HG03139 (cell line): Measurements from ENCODE around the gene P2RY14.

Source experiments
- ATAC-seq: cut with Tn5 transposase; IDR thresholded peaks from one replicate; pipeline ENCODE4 v1.9.1; 2021; ENCODE audit not compliant: unreplicated experiment

The P2RY14 gene

DNA sequence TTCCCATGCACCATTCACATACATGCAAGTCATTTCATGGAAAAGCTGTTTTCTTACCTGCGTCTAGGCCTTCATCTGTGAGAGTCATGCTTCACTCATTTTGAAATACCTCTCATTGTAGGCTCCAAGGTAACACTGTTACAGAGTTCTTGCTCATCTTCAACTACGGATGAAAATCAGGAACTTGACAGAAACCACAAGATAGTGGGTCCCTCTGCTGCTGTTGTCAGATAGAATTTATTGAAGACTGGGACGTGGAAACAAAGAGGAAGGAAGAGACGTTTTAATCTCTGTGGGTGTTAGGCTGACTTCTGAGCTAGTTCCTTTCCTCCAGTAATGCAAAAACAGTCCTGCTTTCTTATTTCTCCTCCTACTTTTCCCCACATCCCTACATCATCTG, at the start of gene P2RY14:
TSS of gene P2RY14 (minus strand) at position 313 of the 400 bp plus-strand sequence. CDS start 64,226 bp downstream, outside the sequence.
- ATAC-seq = no peak

- no peak for ATAC-seq
Observed at GRCh38 chr3:151327571-151328198, 49.3 kb upstream of the P2RY14 start.

GRCh38 chr3:151322511-151322910, 44.2 kb upstream of the P2RY14 start:
- ATAC-seq = no peak

DNA sequence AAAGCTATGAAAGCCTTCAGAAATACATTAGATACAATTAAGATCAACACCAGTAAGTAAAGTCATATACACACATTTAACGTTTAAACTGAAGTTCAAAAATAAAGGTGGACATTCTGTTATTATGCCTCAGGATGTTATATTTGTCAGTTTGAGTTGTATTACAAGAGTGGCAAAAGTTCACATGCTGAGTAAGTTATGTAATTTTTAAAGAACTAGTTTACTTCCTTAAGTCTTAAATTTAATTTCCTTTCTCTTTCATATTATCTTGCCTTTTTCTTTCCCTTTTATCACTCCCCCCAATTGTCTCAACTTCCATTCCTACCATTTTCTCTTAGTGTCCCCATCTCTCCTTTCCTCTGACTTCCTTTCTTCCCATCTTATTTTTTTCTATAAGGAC, 43.2 kb upstream of the P2RY14 start:
- ATAC-seq = no peak

GRCh38 chr3:151320131-151320530, 41.8 kb upstream of the P2RY14 start:
- no peak for ATAC-seq

DNA sequence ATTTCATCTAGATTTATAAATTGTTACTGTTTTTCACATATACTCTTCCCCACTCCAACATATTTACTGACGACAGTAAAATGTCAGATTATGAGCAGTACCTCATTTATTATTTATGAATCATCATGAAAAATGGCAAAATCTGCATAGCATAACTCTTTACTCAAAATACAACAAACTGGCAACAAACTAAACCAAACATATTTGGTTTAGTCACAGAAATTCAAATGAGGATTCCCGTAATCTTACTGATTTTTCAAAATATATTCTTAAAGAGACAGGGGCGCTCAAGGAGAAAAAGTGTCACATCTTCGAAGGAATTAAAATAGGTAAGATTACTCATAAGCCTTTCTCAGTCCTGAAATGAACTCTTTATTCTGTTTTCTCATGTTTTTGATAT, 41.3 kb upstream of the P2RY14 start:
- no peak for ATAC-seq

- ATAC-seq = no peak
Observed at GRCh38 chr3:151318991-151319390, 40.6 kb upstream of the P2RY14 start.

- ATAC-seq = no peak
Observed at GRCh38 chr3:151318313-151318712, 40.0 kb upstream of the P2RY14 start.

DNA sequence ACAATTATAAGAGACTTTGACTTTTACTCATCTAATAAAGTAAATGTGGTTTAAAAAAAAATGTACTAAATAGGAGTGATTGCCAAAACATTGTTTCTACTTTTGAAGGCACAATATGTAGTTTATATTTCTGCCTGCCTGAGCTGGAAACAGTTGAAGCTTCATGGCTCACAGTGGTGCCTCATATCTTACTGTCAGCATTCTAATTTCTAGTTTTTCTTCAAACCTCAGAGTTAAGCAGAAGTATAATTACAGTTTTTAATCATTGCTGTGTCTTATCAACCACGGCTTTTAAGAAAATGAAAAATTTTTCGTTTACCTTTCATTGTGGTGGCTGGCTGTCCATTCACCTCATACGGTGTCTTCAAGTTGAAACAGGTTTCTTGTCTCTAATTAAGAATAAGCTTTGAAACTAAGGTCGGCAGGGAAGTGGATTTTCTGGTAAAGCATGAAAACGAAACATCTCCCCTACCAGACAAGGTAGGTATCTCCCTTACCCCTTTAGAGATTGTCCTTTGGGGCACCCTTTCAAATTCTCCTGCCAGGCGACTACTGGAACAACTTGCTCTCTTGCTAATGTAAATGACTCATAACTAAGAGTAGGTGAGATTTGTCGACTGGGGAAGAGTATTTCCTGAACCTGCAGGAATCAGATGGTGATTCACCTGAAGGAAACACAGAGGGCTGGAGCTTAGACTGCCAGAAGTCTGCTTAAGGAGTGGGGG, 38.1 kb upstream of the P2RY14 start, which contains the start of gene GPR87:
TSS of gene GPR87 (minus strand) at position 554 of the 725 bp plus-strand sequence. CDS start 16,720 bp downstream, outside the sequence.
- ATAC-seq = no peak

GRCh38 chr3:151315846-151316245, 37.5 kb upstream of the P2RY14 start:
- ATAC-seq = no peak

DNA sequence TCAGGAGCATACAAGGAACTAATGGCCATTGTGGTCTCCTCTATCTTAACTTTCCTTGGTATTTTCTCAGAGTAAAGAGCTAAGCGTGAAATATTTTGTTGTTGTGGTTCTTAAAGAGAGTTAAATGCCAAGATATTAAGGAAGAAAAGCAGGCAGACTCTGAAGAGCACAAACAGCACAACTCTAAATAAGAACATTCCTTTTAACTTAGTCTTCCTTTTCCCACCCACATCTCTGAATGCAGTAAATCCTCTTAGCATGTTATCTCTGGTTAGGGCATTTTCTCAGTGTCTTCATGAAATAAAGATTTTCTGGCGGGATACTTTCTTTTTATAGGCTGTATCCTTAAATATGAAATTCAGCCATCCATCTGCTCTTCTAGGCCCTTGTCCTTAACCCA, 36.8 kb upstream of the P2RY14 start:
- no peak for ATAC-seq

GRCh38 chr3:151314593-151314992, 36.3 kb upstream of the P2RY14 start:
- no peak for ATAC-seq

- ATAC-seq = no peak
Observed at GRCh38 chr3:151314137-151314536, 35.8 kb upstream of the P2RY14 start.

GRCh38 chr3:151312972-151313371, 34.6 kb upstream of the P2RY14 start:
- ATAC-seq = no peak

DNA sequence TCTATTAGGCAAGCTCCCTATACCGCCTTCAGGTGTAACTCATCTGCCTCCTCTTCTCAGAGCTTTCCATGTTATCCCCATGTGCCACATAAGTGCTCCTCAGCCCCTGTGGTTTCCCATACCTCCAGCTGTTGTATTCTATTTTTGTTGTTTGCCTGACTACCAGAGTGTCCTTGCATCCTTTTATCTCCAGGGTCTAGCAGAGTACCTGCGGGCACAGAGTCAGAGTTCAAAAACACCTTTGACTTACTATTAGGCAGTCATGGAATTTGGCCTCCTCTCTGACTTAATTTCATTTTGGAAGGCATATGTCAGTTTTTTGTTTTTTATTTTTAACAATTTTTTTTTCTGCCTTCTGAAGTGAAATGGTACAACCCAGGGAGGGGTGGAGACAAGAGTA, 31.2 kb upstream of the P2RY14 start:
- no peak for ATAC-seq

DNA sequence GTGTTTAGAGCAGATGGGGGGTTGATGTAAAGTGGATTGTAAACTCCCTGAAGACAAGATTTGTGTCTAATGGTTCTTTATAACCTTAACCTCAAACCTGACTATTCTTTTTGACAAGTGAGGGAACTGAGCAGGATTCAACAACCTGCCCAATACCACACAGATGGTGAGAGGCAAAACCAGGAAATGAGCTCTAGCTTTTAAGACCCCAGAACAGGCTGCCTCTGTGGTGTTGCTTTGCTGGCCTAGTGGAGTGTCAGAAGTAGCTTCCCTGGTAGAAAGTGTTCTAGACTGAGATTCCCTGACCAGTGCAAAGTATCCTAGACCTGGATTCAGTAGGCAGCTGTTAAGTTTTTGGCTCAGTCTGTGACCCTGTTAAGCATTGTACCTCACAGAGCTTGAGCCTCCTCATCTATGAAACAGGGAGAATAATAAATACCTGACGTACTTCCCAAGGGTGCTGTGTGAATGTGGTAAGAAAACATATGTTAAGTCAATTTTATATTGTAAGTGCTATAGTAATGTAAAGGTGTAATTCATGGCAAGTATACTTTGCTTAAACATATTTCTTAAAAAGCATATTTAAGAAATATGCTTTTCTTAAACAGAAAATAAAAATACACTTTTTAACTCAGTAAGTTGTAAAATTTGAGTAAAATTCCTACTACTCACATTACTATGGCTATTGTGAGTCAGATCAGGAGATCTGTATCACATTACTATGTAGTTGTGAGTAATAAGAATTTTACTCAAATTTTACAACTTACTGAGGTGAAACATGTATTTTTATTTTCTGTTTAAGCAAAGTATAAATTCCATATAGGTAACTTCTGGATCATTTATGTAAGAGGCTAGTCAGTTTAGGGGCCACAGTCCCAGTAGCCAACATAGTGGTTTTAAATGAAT, 29.5 kb upstream of the P2RY14 start:
- ATAC-seq = no peak

GRCh38 chr3:151307131-151307530, 28.8 kb upstream of the P2RY14 start:
- ATAC-seq = no peak

DNA sequence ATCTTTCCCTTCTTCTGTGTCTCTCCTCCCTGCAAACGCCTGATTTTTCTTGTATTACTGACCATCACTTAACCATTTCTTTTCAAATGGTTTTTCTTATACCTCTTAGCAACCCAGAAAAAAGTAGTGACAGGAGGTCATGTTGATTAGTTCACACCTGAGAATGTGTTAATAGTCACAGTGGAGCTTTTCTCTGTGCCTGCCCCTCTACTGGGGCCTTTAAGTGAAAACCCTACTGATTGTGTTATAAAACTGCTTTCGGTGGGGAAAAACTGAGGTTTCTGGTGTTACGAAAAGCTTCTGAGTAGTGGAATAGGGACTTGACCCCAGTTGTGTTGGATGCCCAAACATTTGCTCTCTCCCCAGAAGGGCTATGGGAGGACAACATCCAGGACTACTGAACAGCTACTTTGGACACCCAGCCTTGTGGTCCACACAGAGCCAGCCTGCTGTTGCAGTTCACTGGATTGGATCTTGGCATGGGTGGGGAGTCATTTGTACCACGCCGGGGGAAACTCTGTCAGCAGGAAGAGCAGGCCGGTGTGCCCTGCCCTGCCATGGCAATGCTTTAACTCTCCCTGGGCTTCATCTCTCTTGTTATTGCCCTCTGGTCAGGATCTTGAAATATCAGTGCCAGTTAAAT, 27.9 kb upstream of the P2RY14 start:
- no peak for ATAC-seq

DNA sequence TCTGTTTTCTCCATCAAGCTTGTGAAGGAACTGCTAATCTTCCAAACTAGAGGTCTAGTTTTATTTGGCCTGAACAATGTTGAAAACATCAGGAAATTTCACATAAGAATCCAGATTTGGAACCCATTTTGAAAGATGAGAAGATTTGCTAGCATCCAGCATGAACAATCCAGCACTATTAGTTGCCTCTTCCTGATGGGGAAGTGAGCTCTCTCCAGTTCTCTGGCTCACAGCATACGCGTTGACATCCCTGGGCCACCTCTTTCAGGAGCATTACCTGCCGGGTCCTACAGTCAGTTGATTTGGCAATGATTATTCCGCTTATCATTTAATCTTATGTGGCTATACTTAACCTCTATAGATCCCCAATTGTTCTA, 27.4 kb upstream of the P2RY14 start:
- no peak for ATAC-seq

- ATAC-seq = no peak
Observed at GRCh38 chr3:151305060-151305774, 26.9 kb upstream of the P2RY14 start.
